DOHH2 (cell line): ENCODE data around the gene CLCN3.

Experiments used
- H3F3A ChIP-seq: fragments of 200-600 bp; sonication (generic), shearing (Covaris generic); 2 replicates; pipeline ENCODE4 v1.6.0; 2016; ENCODE audit warnings: antibody characterized with exemption, mild to moderate bottlenecking; ENCODE audit not compliant: control insufficient read depth, insufficient read depth
- H3K27ac ChIP-seq: fragments of 200-600 bp; sonication (generic); 2 replicates; pipeline ENCODE4 v1.5.1; 2014; ENCODE audit warnings: low read depth, mild to moderate bottlenecking, low read length, moderate library complexity
- H3K27me3 ChIP-seq: fragments of 200-600 bp; sonication (generic); 2 replicates; pipeline ENCODE4 v1.6.1; 2014; ENCODE audit warnings: mild to moderate bottlenecking, low read length, mixed read lengths; ENCODE audit not compliant: control insufficient read depth
- H3K36me3 ChIP-seq: fragments of 200-600 bp; sonication (generic); 2 replicates; pipeline ENCODE4 v1.6.1; 2014; ENCODE audit warnings: mild to moderate bottlenecking, low read length, moderate library complexity, mixed read lengths; ENCODE audit not compliant: control insufficient read depth
- H3K4me1 ChIP-seq: fragments of 200-600 bp; sonication (generic); 2 replicates; pipeline ENCODE4 v1.6.1; 2014; ENCODE audit warnings: mild to moderate bottlenecking, low read length, mixed read lengths; ENCODE audit not compliant: control insufficient read depth
- H3K4me2 ChIP-seq: fragments of 200-600 bp; sonication (generic); 2 replicates; pipeline ENCODE4 v1.6.0; 2014; ENCODE audit warnings: mild to moderate bottlenecking, low read length, moderate library complexity
- H3K4me3 ChIP-seq: fragments of 200-600 bp; sonication (generic); 2 replicates; pipeline ENCODE4 v1.5.1; 2014; ENCODE audit warnings: mild to moderate bottlenecking, low read length, mixed read lengths
- H3K79me2 ChIP-seq: fragments of 200-600 bp; sonication (generic); 2 replicates; pipeline ENCODE4 v1.6.1; 2014; ENCODE audit warnings: mild to moderate bottlenecking, low read length, mixed read lengths; ENCODE audit not compliant: control insufficient read depth
- H3K9me2 ChIP-seq: fragments of 200-600 bp; sonication (generic); replicated peaks from 2 replicates; pipeline ENCODE4 v1.6.1; 2014; ENCODE audit warnings: mild to moderate bottlenecking, low read length, mixed read lengths; ENCODE audit not compliant: control insufficient read depth
- H3K9me3 ChIP-seq: fragments of 200-600 bp; sonication (generic); 2 replicates; pipeline ENCODE4 v1.6.1; 2014; ENCODE audit warnings: antibody characterized with exemption, low read length, mixed read lengths; ENCODE audit not compliant: control insufficient read depth, insufficient read depth
- H4K20me1 ChIP-seq: fragments of 200-600 bp; sonication (generic); 2 replicates; pipeline ENCODE4 v1.6.0; 2014; ENCODE audit warnings: low read depth, mild to moderate bottlenecking, antibody characterized with exemption, low read length, moderate library complexity; ENCODE audit not compliant: control insufficient read depth, insufficient read depth
- CTCF ChIP-seq: fragments of 200-600 bp; sonication (generic); IDR thresholded peaks from one replicate; pipeline ENCODE4 v1.5.1; 2014; ENCODE audit warnings: antibody characterized with exemption, mild to moderate bottlenecking, low read depth, low read length; ENCODE audit not compliant: poor library complexity, severe bottlenecking
- EZH2phosphoT487 ChIP-seq: fragments of 200-600 bp; sonication (generic); IDR thresholded peaks from 2 replicates; pipeline ENCODE4 v1.6.1; 2017; ENCODE audit warnings: borderline replicate concordance, mild to moderate bottlenecking, antibody characterized with exemption, low read length, moderate library complexity, mixed read lengths

The CLCN3 gene

GRCh38 chr4:169582203-169582602 is 38.2 kb upstream of the CLCN3 start:
- Histone ChIP-seq H3K9me3 (no peaks in the 10 kb centered on the region), H3K9me2 (no peaks in the 10 kb centered on the region), H3K4me2 (no peak overlapping the region)

GRCh38 chr4:169582706-169583105 is 37.7 kb upstream of the CLCN3 start:
- no peaks in the 10 kb centered on the region for H3K9me2 ChIP-seq
- no peaks in the 10 kb centered on the region for H3K79me2 ChIP-seq
- no peaks in the 10 kb centered on the region for H3K9me3 ChIP-seq
- no peak overlapping the region for H3K4me3 ChIP-seq
- no peak overlapping the region for H3K4me2 ChIP-seq
- TF ChIP-seq EZH2phosphoT487 (no peak), CTCF (no peak)
- H3F3A ChIP-seq: no peaks in the 10 kb centered on the region
- no peak overlapping the region for H3K27ac ChIP-seq
- no peaks in the 10 kb centered on the region for H4K20me1 ChIP-seq
- H3K4me1 ChIP-seq: no peaks in the 10 kb centered on the region
- no peaks in the 10 kb centered on the region for H3K27me3 ChIP-seq
- peaks cover 2% of the 10 kb centered on the region; the same call in 1 of the 2 replicates for H3K36me3 ChIP-seq

More at GRCh38 chr4:169582203-169582602, 38.2 kb upstream of the CLCN3 start:
- Histone ChIP-seq H3K27ac (no peak overlapping the region), H3K4me3 (no peak overlapping the region), H3K79me2 (no peaks in the 10 kb centered on the region), H3F3A (no peaks in the 10 kb centered on the region), H3K4me1 (no peaks in the 10 kb centered on the region), H4K20me1 (no peaks in the 10 kb centered on the region), H3K27me3 (no peaks in the 10 kb centered on the region), H3K36me3 (peaks cover 2% of the 10 kb centered on the region; the same call in 1 of the 2 replicates)
- TF ChIP-seq CTCF (no peak), EZH2phosphoT487 (no peak)

DNA sequence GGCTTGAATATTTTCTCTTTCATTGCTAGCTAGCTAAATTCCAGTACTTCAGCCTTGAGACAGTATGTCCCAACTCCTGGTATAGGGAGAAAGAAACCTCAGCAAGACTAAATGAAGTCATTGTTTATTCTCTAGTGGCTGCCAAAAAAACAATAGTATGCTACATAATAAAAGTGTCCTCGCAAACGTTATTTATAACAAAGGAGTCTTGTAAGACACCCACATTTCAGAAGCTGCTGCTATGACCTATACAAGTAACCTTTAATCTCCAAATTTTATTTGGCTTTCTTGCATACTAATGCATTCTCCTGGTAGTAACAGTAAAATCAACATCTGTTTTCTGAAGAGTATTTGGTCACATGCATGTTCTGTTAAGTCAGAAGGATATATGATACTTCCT is 36.8 kb upstream of the CLCN3 start:
- Histone ChIP-seq H3K79me2 (no peaks in the 10 kb centered on the region), H3K4me1 (no peaks in the 10 kb centered on the region), H3K4me3 (no peak overlapping the region), H3K4me2 (no peak overlapping the region), H4K20me1 (no peaks in the 10 kb centered on the region), H3F3A (no peaks in the 10 kb centered on the region), H3K9me2 (no peaks in the 10 kb centered on the region), H3K9me3 (no peaks in the 10 kb centered on the region), H3K36me3 (peaks cover 2% of the 10 kb centered on the region; the same call in 1 of the 2 replicates), H3K27me3 (no peaks in the 10 kb centered on the region), H3K27ac (no peak overlapping the region)
- TF ChIP-seq EZH2phosphoT487 (no peak), CTCF (no peak)

DNA sequence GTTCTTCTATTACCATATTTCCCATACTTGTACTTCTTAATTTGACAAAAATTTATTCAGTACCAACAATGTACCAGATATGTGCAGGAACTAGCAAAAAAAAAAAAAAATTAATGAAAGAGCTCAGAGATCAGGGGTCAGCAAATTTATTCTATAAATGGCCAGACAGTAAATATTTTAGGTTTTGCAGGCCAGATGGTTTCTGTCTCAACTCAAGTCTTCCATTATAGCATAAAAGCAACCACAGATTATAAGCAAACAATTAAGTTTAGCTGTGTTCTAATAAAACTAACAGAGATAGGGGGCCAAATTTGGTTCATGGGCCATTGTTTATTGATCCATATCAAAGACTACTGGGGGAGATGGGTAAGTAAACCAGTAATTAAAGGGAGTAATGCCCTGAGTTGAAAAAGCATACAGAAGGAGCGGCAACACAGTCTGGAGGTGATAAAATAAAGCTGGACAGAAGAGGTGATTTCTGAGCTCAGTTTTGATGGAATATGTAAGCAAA is 27.3 kb upstream of the CLCN3 start:
- Histone ChIP-seq H3K4me1 (no peaks in the 10 kb centered on the region), H3K4me2 (no peak overlapping the region), H3F3A (no peaks in the 10 kb centered on the region), H3K36me3 (peaks cover 2% of the 10 kb centered on the region; the same call in 1 of the 2 replicates), H3K4me3 (no peak overlapping the region), H3K79me2 (no peaks in the 10 kb centered on the region), H3K9me2 (no peaks in the 10 kb centered on the region), H3K27me3 (no peaks in the 10 kb centered on the region), H3K9me3 (no peaks in the 10 kb centered on the region), H4K20me1 (no peaks in the 10 kb centered on the region), H3K27ac (no peak overlapping the region)
- TF ChIP-seq CTCF (no peak), EZH2phosphoT487 (no peak)
